HG02610 (cell line): ENCODE results near the gene MAGEA2.
"Not testable (repeated sequence)": the region's sequence is repeated elsewhere in the genome, so short reads cannot be mapped to it uniquely, and the experiment has no call there.

Experiments
- ATAC-seq: cut with Tn5 transposase; IDR thresholded peaks from one replicate; pipeline ENCODE4 v1.9.1; 2021; ENCODE audit warnings: mild to moderate bottlenecking, moderate library complexity; ENCODE audit not compliant: unreplicated experiment

The MAGEA2 gene

DNA sequence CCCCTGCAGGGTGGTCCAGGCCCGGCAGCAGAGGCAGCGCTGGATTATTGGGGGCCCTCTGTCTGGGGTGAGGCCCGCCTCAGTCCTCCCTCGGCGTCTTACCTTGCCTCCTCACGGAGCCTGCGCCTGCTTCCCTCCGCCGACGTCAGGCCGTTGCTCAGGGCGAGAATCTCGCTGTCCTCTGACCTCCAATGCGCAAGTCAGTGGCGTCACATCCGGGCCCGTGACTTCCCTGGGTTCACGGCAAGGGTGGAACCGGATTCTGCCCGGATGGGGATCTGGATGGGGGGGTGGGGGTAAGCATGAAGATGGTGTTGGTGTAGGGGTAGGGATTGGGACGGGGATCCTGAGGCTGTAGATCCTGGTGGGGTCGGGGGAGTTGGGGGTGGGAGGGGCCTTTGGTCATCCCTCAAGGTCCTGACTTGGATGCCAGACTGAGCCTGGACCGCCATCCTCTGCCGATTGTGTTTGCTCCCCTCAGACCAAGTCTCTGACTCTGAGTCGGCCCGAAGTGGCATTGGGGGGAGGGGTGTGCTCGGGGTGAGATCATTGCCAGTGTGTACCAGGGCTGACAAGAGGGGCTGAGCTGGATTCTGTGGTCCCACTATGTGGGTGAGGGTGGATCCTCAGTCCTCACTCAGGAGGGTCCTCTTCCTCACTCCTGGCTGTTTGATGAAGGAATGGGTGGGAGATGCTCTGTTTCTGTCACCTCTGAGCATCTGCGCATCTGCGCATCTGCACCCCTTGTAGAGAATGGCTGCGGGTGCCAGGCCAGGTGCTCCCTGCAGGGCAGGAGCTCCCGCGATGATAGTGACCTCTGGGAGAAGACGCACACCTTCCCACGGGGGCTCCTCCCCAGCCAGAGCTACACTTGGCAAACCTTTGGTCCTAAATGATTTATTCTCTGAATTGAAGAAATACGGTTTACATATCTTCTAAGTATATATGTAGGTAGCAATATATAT, at the start of gene MAGEA2:
TSS of gene MAGEA2 (minus strand) at position 157 of the 965 bp plus-strand sequence. CDS start 2,479 bp downstream, outside the sequence.
- not testable (repeated sequence) for ATAC-seq

DNA sequence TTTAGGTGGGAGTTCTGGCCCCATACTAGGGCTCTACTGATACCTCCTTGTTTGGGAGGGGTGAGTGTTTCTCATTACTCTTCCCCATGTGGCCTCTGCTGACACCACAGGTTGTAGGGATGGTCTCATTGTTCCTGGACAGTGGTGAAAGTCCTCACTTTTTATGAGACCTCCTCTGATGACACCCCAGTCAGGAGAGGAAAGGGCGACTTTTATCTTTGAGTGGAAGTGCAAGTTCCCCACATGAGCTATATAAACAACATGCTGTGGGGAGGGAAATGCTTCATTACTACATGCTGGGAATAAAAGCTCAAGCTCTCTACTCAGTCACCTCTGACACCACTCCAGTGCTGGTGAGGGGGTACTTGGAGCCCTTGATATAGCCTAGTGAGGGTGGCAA, 45.3 kb upstream of the MAGEA2 start:
- no peak for ATAC-seq

GRCh38 chrX:152787062-152787461, 33.4 kb upstream of the MAGEA2 start:
- ATAC-seq = not testable (repeated sequence)

- ATAC-seq = not testable (repeated sequence)
Measured at GRCh38 chrX:152769549-152770289, 16.1 kb upstream of the MAGEA2 start, which contains the start of gene MAGEA6. Gene MAGEA6 (minus strand): TSS chrX:152769689. CDS start chrX:152767650, 2,039 bp downstream.

GRCh38 chrX:152766562-152766961, 12.9 kb upstream of the MAGEA2 start:
- ATAC-seq = not testable (repeated sequence)

DNA sequence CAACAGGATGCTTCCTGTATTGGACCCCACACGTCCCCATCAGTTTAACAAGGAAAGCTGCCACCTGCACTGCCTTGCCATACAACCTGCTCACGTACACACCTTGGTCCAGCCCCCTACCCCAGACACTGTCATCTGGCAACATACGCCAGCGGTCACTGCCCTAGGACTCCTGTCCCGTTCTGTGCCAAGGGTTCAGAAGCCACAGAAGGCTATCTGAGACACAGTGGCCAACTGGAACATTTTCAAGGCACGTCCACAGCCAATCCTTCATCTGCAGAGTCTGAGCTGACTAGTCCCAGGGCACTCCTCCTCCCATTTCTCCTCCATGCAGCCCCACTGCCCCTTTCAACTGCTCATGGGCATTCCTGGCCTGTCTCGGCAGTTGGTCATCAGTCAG, 7.9 kb upstream of the MAGEA2 start:
- not testable (repeated sequence) for ATAC-seq

DNA sequence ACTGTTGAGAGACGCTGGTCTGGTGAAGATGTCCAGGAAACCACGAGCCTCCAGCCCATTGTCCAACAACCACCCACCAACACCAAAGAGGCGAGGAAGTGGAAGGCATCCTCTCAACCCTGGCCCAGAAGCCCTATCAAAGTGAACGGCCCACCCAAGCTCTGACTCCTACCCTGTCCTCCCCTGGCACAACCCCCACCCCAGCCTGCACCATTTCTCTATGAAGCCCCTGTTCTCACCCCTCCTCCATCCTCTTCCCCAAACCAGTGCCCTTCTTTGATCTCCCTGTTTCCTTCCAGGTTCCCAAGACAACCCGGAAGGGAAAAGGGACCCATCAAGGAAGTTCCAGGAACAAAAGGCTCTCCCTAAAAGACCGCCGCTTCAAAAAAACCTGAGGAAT, 5.9 kb upstream of the MAGEA2 start:
- ATAC-seq = not testable (repeated sequence)

- ATAC-seq = not testable (repeated sequence)
Measured at GRCh38 chrX:152758918-152759317, 5.3 kb upstream of the MAGEA2 start, which contains the start of gene CSAG3. Gene CSAG3 (plus strand): TSS chrX:152759218.

GRCh38 chrX:152754871-152755270, 1.2 kb upstream of the MAGEA2 start:
- not testable (repeated sequence) for ATAC-seq

- ATAC-seq = no peak
Measured at GRCh38 chrX:152738560-152738959, 15.1 kb downstream of the MAGEA2 start.

DNA sequence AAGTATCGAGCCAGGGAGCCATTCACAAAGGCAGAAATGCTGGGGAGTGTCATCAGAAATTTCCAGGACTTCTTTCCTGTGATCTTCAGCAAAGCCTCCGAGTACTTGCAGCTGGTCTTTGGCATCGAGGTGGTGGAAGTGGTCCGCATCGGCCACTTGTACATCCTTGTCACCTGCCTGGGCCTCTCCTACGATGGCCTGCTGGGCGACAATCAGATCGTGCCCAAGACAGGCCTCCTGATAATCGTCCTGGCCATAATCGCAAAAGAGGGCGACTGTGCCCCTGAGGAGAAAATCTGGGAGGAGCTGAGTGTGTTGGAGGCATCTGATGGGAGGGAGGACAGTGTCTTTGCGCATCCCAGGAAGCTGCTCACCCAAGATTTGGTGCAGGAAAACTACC, 17.1 kb downstream of the MAGEA2 start:
- not testable (repeated sequence) for ATAC-seq

GRCh38 chrX:152735860-152736511, 17.7 kb downstream of the MAGEA2 start:
- no peak for ATAC-seq

DNA sequence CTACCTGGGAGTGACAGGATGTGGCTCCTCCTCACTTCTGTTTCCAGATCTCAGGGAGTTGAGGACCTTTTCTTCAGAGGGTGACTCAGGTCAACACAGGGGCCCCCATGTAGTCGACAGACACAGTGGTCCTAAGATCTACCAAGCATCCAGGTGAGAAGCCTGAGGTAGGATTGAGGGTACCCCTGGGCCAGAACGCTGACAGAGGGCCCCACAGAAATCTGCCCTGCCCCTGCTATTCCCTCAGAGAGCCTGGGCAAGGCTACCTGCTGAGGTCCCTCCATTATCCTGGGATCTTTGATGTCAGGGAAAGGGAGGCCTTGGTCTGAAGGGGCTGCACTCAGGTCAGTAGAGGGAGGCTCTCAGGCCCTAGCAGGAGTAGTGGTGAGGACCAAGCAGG, 18.5 kb downstream of the MAGEA2 start:
- no peak for ATAC-seq

GRCh38 chrX:152734143-152734858, 19.3 kb downstream of the MAGEA2 start:
- ATAC-seq = not testable (repeated sequence)

GRCh38 chrX:152733261-152733975, 20.2 kb downstream of the MAGEA2 start, which contains the start of the genes CSAG1 and MAGEA12:
Gene CSAG1 (minus strand): TSS chrX:152733721. CDS start chrX:152732460, 1,261 bp downstream.
Gene MAGEA12 (plus strand): TSS chrX:152733757. CDS start chrX:152736162, 2,405 bp downstream.
- no peak for ATAC-seq

DNA sequence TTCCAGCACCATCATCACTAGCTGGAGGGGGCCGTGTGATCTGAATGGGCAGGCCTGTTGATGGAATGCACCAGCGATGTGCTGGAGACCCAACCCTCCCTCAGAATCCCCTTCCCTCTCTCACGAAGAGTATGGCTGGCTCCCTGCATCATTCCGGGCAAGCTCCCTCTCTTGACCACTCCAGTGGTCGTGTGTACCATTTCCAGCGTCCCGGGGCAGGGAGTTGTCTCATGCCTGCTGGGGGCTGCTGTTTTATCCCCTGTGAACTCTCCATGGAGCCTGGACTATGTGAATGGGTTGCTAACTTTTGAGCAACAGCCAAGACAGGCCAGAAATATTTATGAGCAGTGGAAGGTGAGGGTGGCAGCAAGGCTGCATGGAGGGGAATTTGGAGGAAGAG, 28.2 kb downstream of the MAGEA2 start:
- no peak for ATAC-seq

- not testable (repeated sequence) for ATAC-seq
Measured at GRCh38 chrX:152713815-152714787, 39.5 kb downstream of the MAGEA2 start, which contains the start of gene MAGEA2B. Gene MAGEA2B (plus strand): TSS chrX:152714628. CDS start chrX:152717107, 2,479 bp downstream.

DNA sequence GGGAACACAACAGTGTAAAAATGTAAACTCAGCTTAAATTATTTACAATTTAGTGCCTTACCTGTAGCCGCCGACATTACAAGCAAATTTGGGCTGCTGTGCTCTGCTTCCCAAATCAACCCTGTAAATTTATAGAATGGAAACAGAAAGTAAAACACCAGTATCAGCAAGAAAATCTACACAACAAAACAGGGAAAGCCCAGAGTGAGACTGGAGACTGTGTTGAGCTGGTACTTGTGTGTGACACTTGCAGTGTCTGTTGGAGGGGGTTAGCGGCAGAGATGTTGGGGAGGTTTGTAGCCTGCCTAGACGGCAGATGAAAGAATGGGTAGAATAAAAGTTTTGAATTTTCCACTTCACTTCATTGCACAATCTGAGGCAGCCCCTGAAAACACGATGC, 40.4 kb downstream of the MAGEA2 start:
- ATAC-seq = not testable (repeated sequence)
